ENCODE measurements around the gene PSAPL1. TPM values are rescaled to one million over a fixed set of nuclear protein-coding genes. Genes with fewer than 3 reads are reported as not detected.

PSAPL1 gene
- polyA plus RNA-seq, 1 of the 3 experiments (the other 2 are of a cell fraction): 0.03 TPM

DNA sequence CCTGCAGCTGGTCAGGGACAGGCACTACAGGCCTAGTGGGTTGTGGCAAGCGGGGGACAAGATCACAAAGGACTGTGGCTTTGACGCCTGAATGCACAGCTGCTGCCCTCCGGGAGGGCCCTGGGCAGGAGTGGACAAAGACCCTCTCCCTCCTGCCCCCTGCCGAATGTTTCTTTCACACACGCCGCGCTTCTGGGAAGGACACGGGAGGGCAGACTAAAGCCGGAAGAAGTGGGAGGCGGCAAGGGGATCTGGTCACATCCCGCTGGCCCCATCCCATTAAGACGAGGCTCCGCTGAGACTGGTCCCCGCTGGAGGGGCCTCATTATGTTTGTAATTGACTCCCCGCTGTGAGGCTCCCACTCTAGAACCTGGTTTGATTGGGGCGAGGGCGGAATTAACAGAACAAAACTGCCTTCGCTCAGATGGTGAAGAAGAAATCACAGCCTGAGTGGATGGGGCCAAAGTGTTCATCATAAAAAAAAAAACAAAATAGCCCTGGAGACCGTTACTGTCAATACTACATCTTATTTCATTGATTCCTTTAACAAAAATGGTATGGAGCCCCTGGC, 37.8 kb upstream of the PSAPL1 start (continued):
- TF ChIP-seq, protein P1, sequence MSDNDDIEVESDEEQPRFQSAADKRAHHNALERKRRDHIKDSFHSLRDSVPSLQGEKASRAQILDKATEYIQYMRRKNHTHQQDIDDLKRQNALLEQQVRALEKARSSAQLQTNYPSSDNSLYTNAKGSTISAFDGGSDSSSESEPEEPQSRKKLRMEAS (IDR thresholded peaks at IDR 0.05; ENCODE audit: low read depth): no peak

DNA sequence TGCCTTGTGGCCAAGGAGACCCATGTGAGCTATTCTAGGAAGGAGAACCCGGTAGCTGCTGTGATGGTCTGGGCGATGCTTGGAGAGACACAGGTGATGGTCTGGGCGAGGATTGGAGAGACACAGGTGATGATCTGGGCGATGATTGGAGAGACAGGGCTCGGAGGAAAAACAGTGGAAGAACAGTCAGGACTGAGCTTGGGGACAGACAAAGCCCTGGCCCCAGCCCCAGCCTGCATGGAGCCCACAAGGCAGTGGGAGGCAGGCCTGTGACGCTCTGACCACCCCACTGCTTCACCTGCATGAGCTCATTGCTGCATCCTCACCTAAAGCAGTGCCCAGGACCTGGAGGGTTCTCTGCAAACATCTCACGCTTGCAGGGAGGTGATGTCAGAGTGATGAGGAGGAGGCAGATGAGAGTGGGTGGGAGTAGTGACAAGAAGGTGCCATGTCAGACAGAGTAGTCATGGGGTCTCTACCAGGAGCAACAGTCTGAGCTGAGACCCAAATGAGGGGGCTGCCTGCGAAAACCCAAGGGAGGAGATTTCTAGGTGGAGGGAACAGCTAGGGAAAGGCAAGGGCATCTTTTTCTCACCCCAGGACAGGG, 35.9 kb upstream of the PSAPL1 start:
- no peaks in the 10 kb centered on the region for H3F3A ChIP-seq (replicated peaks; ENCODE audit: insufficient read depth)
- no peaks in the 10 kb centered on the region for H3K9me2 ChIP-seq
- no peak overlapping the region for H3K27ac ChIP-seq (ENCODE audit: low read depth in 2 of 2, low read length in 1 of 2)
- no peaks in the 10 kb centered on the region for H4K20me1 ChIP-seq (ENCODE audit: insufficient read depth)
- no peaks in the 10 kb centered on the region for H3K79me2 ChIP-seq (ENCODE audit: insufficient read depth)
- no peaks in the 10 kb centered on the region for H3K36me3 ChIP-seq (replicated peaks in 1 of 2; ENCODE audit: control insufficient read depth in 1 of 2, insufficient read depth in 2 of 2, low read length in 1 of 2)
- no peak overlapping the region for H3K4me2 ChIP-seq
- no peak overlapping the region for H2AFZ ChIP-seq (ENCODE audit: low read depth)
- no peaks in the 10 kb centered on the region for H3K4me1 ChIP-seq (ENCODE audit: control insufficient read depth in 1 of 2, insufficient read depth in 2 of 2, low read depth in 1 of 2, low read length in 1 of 2)
- DNase-seq: no peak
- no peak overlapping the region for H3K9ac ChIP-seq
- POLR2A ChIA-PET: interaction anchor here (0.6 kb wide), 1 partner anchor 307 kb away, joined by 3 read pairs; no protein-coding TSS in a partner anchor
- H3K4me3 ChIP-seq (ENCODE audit: low read depth in 2 of 2, low read length in 1 of 2): no peak overlapping the region
- TF ChIP-seq TEAD4 (IDR thresholded peaks at IDR 0.05; ENCODE audit: borderline replicate concordance, insufficient read depth) (no peak), NRF1 (IDR thresholded peaks at IDR 0.05; ENCODE audit: low read depth, low read length) (no peak), EZH2phosphoT487 (IDR thresholded peaks at IDR 0.05; ENCODE audit: borderline replicate concordance, low read depth) (no peak), RCOR1 (IDR thresholded peaks at IDR 0.05; ENCODE audit: low read length) (no peak), FOXM1 (IDR thresholded peaks at IDR 0.05; ENCODE audit: low read depth) (no peak), EP300 (IDR thresholded peaks at IDR 0.05; ENCODE audit: borderline replicate concordance in 1 of 2, low read depth in 1 of 2, low read length in 1 of 2) (no peak), FOXJ3 (CRISPR knock-in tag; IDR thresholded peaks at IDR 0.05) (no peak), MXI1 (IDR thresholded peaks at IDR 0.05; ENCODE audit: low read depth, low read length) (no peak), NFIC (IDR thresholded peaks at IDR 0.05; ENCODE audit: borderline replicate concordance) (no peak)
- TF ChIP-seq, protein P2, sequence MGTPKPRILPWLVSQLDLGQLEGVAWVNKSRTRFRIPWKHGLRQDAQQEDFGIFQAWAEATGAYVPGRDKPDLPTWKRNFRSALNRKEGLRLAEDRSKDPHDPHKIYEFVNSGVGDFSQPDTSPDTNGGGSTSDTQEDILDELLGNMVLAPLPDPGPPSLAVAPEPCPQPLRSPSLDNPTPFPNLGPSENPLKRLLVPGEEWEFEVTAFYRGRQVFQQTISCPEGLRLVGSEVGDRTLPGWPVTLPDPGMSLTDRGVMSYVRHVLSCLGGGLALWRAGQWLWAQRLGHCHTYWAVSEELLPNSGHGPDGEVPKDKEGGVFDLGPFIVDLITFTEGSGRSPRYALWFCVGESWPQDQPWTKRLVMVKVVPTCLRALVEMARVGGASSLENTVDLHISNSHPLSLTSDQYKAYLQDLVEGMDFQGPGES (IDR thresholded peaks at IDR 0.05; ENCODE audit: low read depth, low read length): no peak
- TF ChIP-seq, protein P3, sequence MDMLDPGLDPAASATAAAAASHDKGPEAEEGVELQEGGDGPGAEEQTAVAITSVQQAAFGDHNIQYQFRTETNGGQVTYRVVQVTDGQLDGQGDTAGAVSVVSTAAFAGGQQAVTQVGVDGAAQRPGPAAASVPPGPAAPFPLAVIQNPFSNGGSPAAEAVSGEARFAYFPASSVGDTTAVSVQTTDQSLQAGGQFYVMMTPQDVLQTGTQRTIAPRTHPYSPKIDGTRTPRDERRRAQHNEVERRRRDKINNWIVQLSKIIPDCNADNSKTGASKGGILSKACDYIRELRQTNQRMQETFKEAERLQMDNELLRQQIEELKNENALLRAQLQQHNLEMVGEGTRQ (IDR thresholded peaks at IDR 0.05; ENCODE audit: borderline replicate concordance, low read depth, low read length): no peak
- TF ChIP-seq, protein P1 (IDR thresholded peaks at IDR 0.05; ENCODE audit: low read depth): no peak
- TF ChIP-seq, protein P4, sequence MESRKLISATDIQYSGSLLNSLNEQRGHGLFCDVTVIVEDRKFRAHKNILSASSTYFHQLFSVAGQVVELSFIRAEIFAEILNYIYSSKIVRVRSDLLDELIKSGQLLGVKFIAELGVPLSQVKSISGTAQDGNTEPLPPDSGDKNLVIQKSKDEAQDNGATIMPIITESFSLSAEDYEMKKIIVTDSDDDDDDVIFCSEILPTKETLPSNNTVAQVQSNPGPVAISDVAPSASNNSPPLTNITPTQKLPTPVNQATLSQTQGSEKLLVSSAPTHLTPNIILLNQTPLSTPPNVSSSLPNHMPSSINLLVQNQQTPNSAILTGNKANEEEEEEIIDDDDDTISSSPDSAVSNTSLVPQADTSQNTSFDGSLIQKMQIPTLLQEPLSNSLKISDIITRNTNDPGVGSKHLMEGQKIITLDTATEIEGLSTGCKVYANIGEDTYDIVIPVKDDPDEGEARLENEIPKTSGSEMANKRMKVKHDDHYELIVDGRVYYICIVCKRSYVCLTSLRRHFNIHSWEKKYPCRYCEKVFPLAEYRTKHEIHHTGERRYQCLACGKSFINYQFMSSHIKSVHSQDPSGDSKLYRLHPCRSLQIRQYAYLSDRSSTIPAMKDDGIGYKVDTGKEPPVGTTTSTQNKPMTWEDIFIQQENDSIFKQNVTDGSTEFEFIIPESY (IDR thresholded peaks at IDR 0.05; ENCODE audit: borderline replicate concordance, low read depth): no peak
- CTCF ChIA-PET: interaction anchor here (0.7 to 1.6 kb wide), 2 partner anchors 30 to 249 kb away, joined by 3 to 5 read pairs; no protein-coding TSS in a partner anchor
- 46% methylated on average over 7 of the region's 8 CpGs for WGBS (ENCODE audit: low lambda C conversion rate)
- no peaks in the 10 kb centered on the region for H3K9me3 ChIP-seq
- H3K27me3 ChIP-seq (ENCODE audit: insufficient read depth): no peaks in the 10 kb centered on the region
